ENCODE data around the gene PCED1B.
A peak's percentile ranks its signal among the peaks of the same experiment; 100 is the strongest.

The PCED1B gene

GRCh38 chr12:47082796-47083621, 3.6 kb downstream of the PCED1B start (continued):
- no peak for TF ChIP-seq ZNF248 (tag by site-specific recombination; IDR thresholded peaks at IDR 0.05)
- 0 out of 2 replicates have a peak, but pooled peaks have one; percentile 50 for TF ChIP-seq ZNF660 (tag by site-specific recombination; IDR thresholded peaks at IDR 0.05)
- no peak for TF ChIP-seq PATZ1 (tag by site-specific recombination; IDR thresholded peaks at IDR 0.05)
- no peak for TF ChIP-seq ZNF354C (tag by site-specific recombination; IDR thresholded peaks at IDR 0.05; ENCODE audit: borderline replicate concordance, low read depth)
- no peak for TF ChIP-seq BCL11B (tag by site-specific recombination; IDR thresholded peaks at IDR 0.05; ENCODE audit: low read depth)
- no peak for TF ChIP-seq ZNF324 (tag by site-specific recombination; IDR thresholded peaks at IDR 0.05)
- TF ChIP-seq ZNF529 (tag by site-specific recombination; IDR thresholded peaks at IDR 0.05; ENCODE audit: insufficient replicate concordance): no peak
- no peak for TF ChIP-seq ZNF211 (tag by site-specific recombination; IDR thresholded peaks at IDR 0.05; ENCODE audit: low read depth)
- TF ChIP-seq SP7 (tag by site-specific recombination; IDR thresholded peaks at IDR 0.05): peak; percentile 98
- no peak for TF ChIP-seq ZNF37A (tag by site-specific recombination; IDR thresholded peaks at IDR 0.05)
- no peak for TF ChIP-seq RBAK (tag by site-specific recombination; IDR thresholded peaks at IDR 0.05)
- TF ChIP-seq ZNF404 (tag by site-specific recombination; IDR thresholded peaks at IDR 0.05): no peak
- no peak for TF ChIP-seq ZNF433 (tag by site-specific recombination; IDR thresholded peaks at IDR 0.05; ENCODE audit: low read depth)
- TF ChIP-seq ZBTB20 (tag by site-specific recombination; IDR thresholded peaks at IDR 0.05): peak; percentile 59; the same call in 1 of the 2 replicates
- no peak for TF ChIP-seq ZFP3 (tag by site-specific recombination; IDR thresholded peaks at IDR 0.05; ENCODE audit: low read depth)
- no peak for TF ChIP-seq ZNF501 (tag by site-specific recombination; IDR thresholded peaks at IDR 0.05)
- TF ChIP-seq ZNF560 (tag by site-specific recombination; IDR thresholded peaks at IDR 0.05; ENCODE audit: borderline replicate concordance): no peak
- no peak for TF ChIP-seq ZNF280D (tag by site-specific recombination; IDR thresholded peaks at IDR 0.05)
- TF ChIP-seq IKZF3 (tag by site-specific recombination; IDR thresholded peaks at IDR 0.05): no peak
- no peak for TF ChIP-seq PRDM2 (tag by site-specific recombination; IDR thresholded peaks at IDR 0.05; ENCODE audit: borderline replicate concordance)
- TF ChIP-seq ZNF280C (tag by site-specific recombination; IDR thresholded peaks at IDR 0.05): no peak
- no peak for TF ChIP-seq ZNF571 (tag by site-specific recombination; IDR thresholded peaks at IDR 0.05)

Data from HEK293 (cell line).